AG04449 (cell line): ENCODE results near the gene TIAL1.
"Not testable (repeated sequence)": the region's sequence is repeated elsewhere in the genome, so short reads cannot be mapped to it uniquely, and the experiment has no call there.

Experiments
- CTCF ChIA-PET: fragments of 350-600 bp; formaldehyde crosslinking; extraction: SDS; loops from one replicate; lab custom pipeline; 2021; ENCODE audit warnings: antibody characterized with exemption; lab: Yijun Ruan, JAX
- POLR2A ChIA-PET: fragments of 400-600, 350-600 bp; formaldehyde crosslinking; extraction: SDS; loops from one replicate; lab custom pipeline; 2020; ENCODE audit warnings: antibody characterized with exemption, inconsistent platforms; lab: Yijun Ruan, JAX
- DNase-seq: peaks from one replicate; pipeline ENCODE4 v3.0.0-alpha.2; 2010; ENCODE audit warnings: low read depth, low spot score
- H3K4me3 ChIP-seq: 2 replicates; pipeline ENCODE4 v1.5.1; 2011; ENCODE audit warnings: low read depth, mild to moderate bottlenecking, control low read depth, low read length
- CTCF ChIP-seq: IDR thresholded peaks from one replicate; pipeline ENCODE4 v1.5.1; 2011; ENCODE audit warnings: mild to moderate bottlenecking, moderate library complexity, low read length, control low read depth, inconsistent platforms; ENCODE audit not compliant: insufficient read depth; ENCODE audit errors: missing control alignments

The TIAL1 gene

GRCh38 chr10:119630300-119630699 lies 33.5 kb upstream of the TIAL1 start:
- ChIA-PET CTCF (no interaction called here), POLR2A (no interaction called here)
- no peak for TF ChIP-seq CTCF
- DNase-seq: no peak
- no peak overlapping the region for H3K4me3 ChIP-seq

GRCh38 chr10:119625570-119626280 lies 29.0 kb upstream of the TIAL1 start:
- no peak for TF ChIP-seq CTCF
- ChIA-PET CTCF (interaction anchor here (0.8 kb wide), 1 partner anchor 9 kb away, joined by 3 read pairs; no protein-coding TSS in a partner anchor), POLR2A (no interaction called here)
- no peak overlapping the region for H3K4me3 ChIP-seq
- DNase-seq: no peak

- TF ChIP-seq CTCF: no peak
Measured at GRCh38 chr10:119621078-119621384, 24.3 kb upstream of the TIAL1 start.

GRCh38 chr10:119620241-119621077 lies 23.7 kb upstream of the TIAL1 start:
- TF ChIP-seq CTCF: no peak
- CTCF ChIA-PET: interaction anchor here (1.4 to 2.0 kb wide), 4 partner anchors 12 to 239 kb away, joined by 3 to 6 read pairs (median 5); no protein-coding TSS in a partner anchor
- DNase-seq: no peak
- no peak overlapping the region for H3K4me3 ChIP-seq
- POLR2A ChIA-PET: interaction anchor here (0.9 kb wide), 1 partner anchor 31 kb away, joined by 3 read pairs; the partner anchor contains the start of gene BAG3

More at GRCh38 chr10:119621078-119621384, 24.3 kb upstream of the TIAL1 start:
- DNase-seq: no peak
- ChIA-PET POLR2A (interaction anchor here (0.9 kb wide), 1 partner anchor 30 kb away, joined by 3 read pairs; the partner anchor contains the start of gene BAG3), CTCF (interaction anchor here (1.5 to 2.0 kb wide), 3 partner anchors 11 to 238 kb away, joined by 3 to 6 read pairs (median 5); no protein-coding TSS in a partner anchor)
- H3K4me3 ChIP-seq: no peak overlapping the region

GRCh38 chr10:119619811-119620210 lies 23.0 kb upstream of the TIAL1 start:
- CTCF ChIA-PET: interaction anchor here (1.4 to 2.0 kb wide), 3 partner anchors 11 to 240 kb away, joined by 5 to 6 read pairs (median 5); no protein-coding TSS in a partner anchor
- POLR2A ChIA-PET, H3K4me3 ChIP-seq, DNase-seq: not testable (repeated sequence)

- POLR2A ChIA-PET: no interaction called here
- CTCF ChIA-PET: interaction anchor here (1.4 to 3.6 kb wide), 4 partner anchors 10 to 68 kb away, joined by 5 to 16 read pairs (median 10); no protein-coding TSS in a partner anchor
- H3K4me3 ChIP-seq: no peak overlapping the region
- TF ChIP-seq CTCF: no peak
- DNase-seq: no peak
Measured at GRCh38 chr10:119619215-119619614, 22.5 kb upstream of the TIAL1 start.
